Esophagus muscularis mucosa (tissue), 4 donors: Measurements from ENCODE around the gene PPP1R14B. TPM values are rescaled to one million over a fixed set of nuclear protein-coding genes. Genes with fewer than 3 reads are reported as not detected.

Source experiments
- DNase-seq: peaks from one replicate; pipeline ENCODE4 v3.0.0-alpha.2; 2017; ENCODE audit errors: extremely low spot score
- H3K27ac ChIP-seq, 4 donors: fragments of 200-600 bp; sonication (generic); replicated peaks in 1 of 4; 1 replicate in 3 of 4; 2 replicates in 1 of 4; pipeline ENCODE4 v1.5.1; 2016 to 2019; ENCODE audit warnings: mild to moderate bottlenecking in 1 of 4
- H3K27me3 ChIP-seq, 4 donors: fragments of 200-600 bp; sonication (generic); one replicate each; pipeline versions ENCODE4 v1.5.1 to v1.6.0; 2016 to 2019
- H3K36me3 ChIP-seq, 4 donors: fragments of 200-600 bp; sonication (generic); one replicate each; pipeline ENCODE4 v1.5.1; 2016 to 2019
- H3K4me1 ChIP-seq, 4 donors: fragments of 200-600 bp; sonication (generic); one replicate each; pipeline ENCODE4 v1.5.1; 2016 to 2019
- H3K4me3 ChIP-seq, 4 donors: fragments of 200-600 bp; sonication (generic); 1 replicate in 2 of 4; 2 replicates in 2 of 4; pipeline ENCODE4 v1.5.1; 2016 to 2019; ENCODE audit warnings: mild to moderate bottlenecking in 4 of 4, moderate library complexity in 1 of 4
- H3K9me3 ChIP-seq, 4 donors: fragments of 200-600 bp; sonication (generic); 1 replicate in 3 of 4; 2 replicates in 1 of 4; pipeline ENCODE4 v1.5.1; 2016 to 2019
- CTCF ChIP-seq, 3 experiments: fragments of 200-600 bp in 2 of 3; fragments of 450-650 bp in 1 of 3; sonication (generic) in 2 of 3; IDR thresholded peaks; one replicate each; pipeline ENCODE4 v1.5.1; 2017 to 2019; ENCODE audit warnings: antibody characterized with exemption in 3 of 3, mild to moderate bottlenecking in 2 of 3, moderate library complexity in 1 of 3
- EP300 ChIP-seq: sonication (generic); formaldehyde crosslinking; IDR thresholded peaks from one replicate; pipeline ENCODE4 v1.6.1; 2017; ENCODE audit warnings: antibody characterized with exemption
- POLR2A ChIP-seq: fragments of 450-650 bp; IDR thresholded peaks from one replicate; pipeline ENCODE4 v1.6.1; 2017; ENCODE audit warnings: antibody characterized with exemption, moderate library complexity, mild to moderate bottlenecking, low read depth
- POLR2AphosphoS5 ChIP-seq, 2 donors: sonication (generic); formaldehyde crosslinking; IDR thresholded peaks; one replicate each; pipeline ENCODE4 v1.6.1; 2017; ENCODE audit warnings: antibody characterized with exemption in 2 of 2
- WGBS: methylation state at CpG from one replicate; pipeline ENCODE4 v1.1.5; 2018; 5-methylcytosine and 5-hydroxymethylcytosine counted together
- intact Hi-C: fragments of 100-400 bp; cut with DNase I; formaldehyde crosslinking; loops from one replicate; pipeline ENCODE4 v1.15.1; 2023
- total RNA-seq, 4 donors: library from RNA; depleted of rRNA; stranded (reverse); fragments of >200 nt; gene quantifications; one replicate each; pipeline versions ENCODE4 v1.1.0 to v1.2.1, GENCODE V29; 2016

PPP1R14B gene
- total RNA-seq, 4 donors from 2014 or later: 50.4 to 92.9 (median 79.8) TPM

GRCh38 chr11:64220271-64220670 lies 26.5 kb downstream of the PPP1R14B start:
- Histone ChIP-seq H3K36me3 (peaks cover 4 to 41% (median 29%) of the 10 kb centered on the region in 4 donors), H3K27me3 (no peaks in the 10 kb centered on the region), H3K27ac (no peak overlapping the region), H3K4me3 (no peak overlapping the region), H3K4me1 (peaks cover 4 to 13% (median 7%) of the 10 kb centered on the region in 4 donors), H3K9me3 (no peaks in the 10 kb centered on the region)
- 87% methylated on average over 6 of the region's 17 CpGs for WGBS
- DNase-seq: no peak
- no peak for TF ChIP-seq CTCF (IDR thresholded peaks at IDR 0.05)
- intact Hi-C loops: no loop called here

- Histone ChIP-seq H3K4me3 (no peak overlapping the region), H3K27ac (no peak overlapping the region), H3K36me3 (peaks cover 4 to 41% (median 29%) of the 10 kb centered on the region in 4 donors), H3K9me3 (no peaks in the 10 kb centered on the region), H3K27me3 (no peaks in the 10 kb centered on the region), H3K4me1 (peaks cover 0 to 8% (median 1%) of the 10 kb centered on the region in 4 donors)
- intact Hi-C loops: no loop called here
- no peak for DNase-seq
- 93% methylated on average over 5 of the region's 10 CpGs for WGBS
- TF ChIP-seq POLR2A: no peak
- TF ChIP-seq EP300: no peak
- no peak for TF ChIP-seq CTCF (IDR thresholded peaks at IDR 0.05)
- no peak for TF ChIP-seq POLR2AphosphoS5 (IDR thresholded peaks at IDR 0.05)
These were observed 27.0 kb downstream of the PPP1R14B start for GRCh38 chr11:64219755-64220154.

GRCh38 chr11:64219354-64219684 lies 27.4 kb downstream of the PPP1R14B start:
- 80% methylated on average over 1 of the region's 7 CpGs for WGBS
- Histone ChIP-seq H3K4me1 (peaks cover 0 to 3% (median 0%) of the 10 kb centered on the region in 4 donors), H3K27ac (no peak overlapping the region), H3K4me3 (no peak overlapping the region), H3K27me3 (no peaks in the 10 kb centered on the region), H3K9me3 (no peaks in the 10 kb centered on the region), H3K36me3 (peaks cover 4 to 39% (median 28%) of the 10 kb centered on the region in 4 donors)
- DNase-seq: no peak
- TF ChIP-seq POLR2A: no peak
- TF ChIP-seq CTCF (IDR thresholded peaks at IDR 0.05): no peak
- no peak for TF ChIP-seq EP300
- no peak for TF ChIP-seq POLR2AphosphoS5 (IDR thresholded peaks at IDR 0.05)
- intact Hi-C loops: no loop called here

GRCh38 chr11:64218628-64219353 lies 28.0 kb downstream of the PPP1R14B start:
- intact Hi-C loops: no loop called here
- WGBS: 69% methylated on average over 9 of the region's 11 CpGs
- Histone ChIP-seq H3K4me3 (no peak overlapping the region), H3K27ac (no peak overlapping the region), H3K36me3 (peaks cover 4 to 33% (median 26%) of the 10 kb centered on the region in 4 donors), H3K27me3 (no peaks in the 10 kb centered on the region), H3K4me1 (no peaks in the 10 kb centered on the region), H3K9me3 (no peaks in the 10 kb centered on the region)
- DNase-seq: no peak
- TF ChIP-seq POLR2AphosphoS5 (IDR thresholded peaks at IDR 0.05) (no peak), CTCF (IDR thresholded peaks at IDR 0.05) (no peak), POLR2A (no peak), EP300 (no peak)

GRCh38 chr11:64216879-64217278 lies 29.9 kb downstream of the PPP1R14B start:
- no peak for TF ChIP-seq POLR2A
- no peak for TF ChIP-seq POLR2AphosphoS5 (IDR thresholded peaks at IDR 0.05)
- TF ChIP-seq EP300: no peak
- TF ChIP-seq CTCF (IDR thresholded peaks at IDR 0.05): no peak
- intact Hi-C loops: no loop called here
- no peaks in the 10 kb centered on the region for H3K9me3 ChIP-seq
- no peak overlapping the region for H3K4me3 ChIP-seq
- no peak for DNase-seq
- H3K27me3 ChIP-seq: no peaks in the 10 kb centered on the region
- H3K36me3 ChIP-seq: peaks cover 0 to 27% (median 23%) of the 10 kb centered on the region in 4 donors
- H3K4me1 ChIP-seq: no peaks in the 10 kb centered on the region
- no peak overlapping the region for H3K27ac ChIP-seq
- WGBS: 95% methylated on average over 6 of the region's 6 CpGs
